ENCODE measurements around the gene AP2B1. TPM values are rescaled to one million over a fixed set of nuclear protein-coding genes. Genes with fewer than 3 reads are reported as not detected.

AP2B1 gene
- total RNA-seq, 4 donors from 2014 or later = 9.7 to 99.4 (median 37.4) TPM

GRCh38 chr17:35548208-35548810, 38.8 kb upstream of the AP2B1 start:
- H3K27ac ChIP-seq = no peak overlapping the region
- intact Hi-C loops (cut with DNase I) = no loop called here
- H3K4me3 ChIP-seq = no peak overlapping the region
- peaks cover 0 to 31% (median 0%) of the 10 kb centered on the region in 4 donors for H3K27me3 ChIP-seq
- peaks cover 0 to 3% (median 0%) of the 10 kb centered on the region in 3 donors for H3K4me1 ChIP-seq
- DNase-seq = no peak
- 71 to 72% methylated on average over 8 of the region's 8 CpGs for WGBS, 2 donors
- no peaks in the 10 kb centered on the region for H3K36me3 ChIP-seq
- H3K9me3 ChIP-seq = no peaks in the 10 kb centered on the region
- TF ChIP-seq, protein P1, sequence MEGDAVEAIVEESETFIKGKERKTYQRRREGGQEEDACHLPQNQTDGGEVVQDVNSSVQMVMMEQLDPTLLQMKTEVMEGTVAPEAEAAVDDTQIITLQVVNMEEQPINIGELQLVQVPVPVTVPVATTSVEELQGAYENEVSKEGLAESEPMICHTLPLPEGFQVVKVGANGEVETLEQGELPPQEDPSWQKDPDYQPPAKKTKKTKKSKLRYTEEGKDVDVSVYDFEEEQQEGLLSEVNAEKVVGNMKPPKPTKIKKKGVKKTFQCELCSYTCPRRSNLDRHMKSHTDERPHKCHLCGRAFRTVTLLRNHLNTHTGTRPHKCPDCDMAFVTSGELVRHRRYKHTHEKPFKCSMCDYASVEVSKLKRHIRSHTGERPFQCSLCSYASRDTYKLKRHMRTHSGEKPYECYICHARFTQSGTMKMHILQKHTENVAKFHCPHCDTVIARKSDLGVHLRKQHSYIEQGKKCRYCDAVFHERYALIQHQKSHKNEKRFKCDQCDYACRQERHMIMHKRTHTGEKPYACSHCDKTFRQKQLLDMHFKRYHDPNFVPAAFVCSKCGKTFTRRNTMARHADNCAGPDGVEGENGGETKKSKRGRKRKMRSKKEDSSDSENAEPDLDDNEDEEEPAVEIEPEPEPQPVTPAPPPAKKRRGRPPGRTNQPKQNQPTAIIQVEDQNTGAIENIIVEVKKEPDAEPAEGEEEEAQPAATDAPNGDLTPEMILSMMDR (IDR thresholded peaks at IDR 0.05) = no peak
- no peak for TF ChIP-seq POLR2A (IDR thresholded peaks at IDR 0.05)

DNA sequence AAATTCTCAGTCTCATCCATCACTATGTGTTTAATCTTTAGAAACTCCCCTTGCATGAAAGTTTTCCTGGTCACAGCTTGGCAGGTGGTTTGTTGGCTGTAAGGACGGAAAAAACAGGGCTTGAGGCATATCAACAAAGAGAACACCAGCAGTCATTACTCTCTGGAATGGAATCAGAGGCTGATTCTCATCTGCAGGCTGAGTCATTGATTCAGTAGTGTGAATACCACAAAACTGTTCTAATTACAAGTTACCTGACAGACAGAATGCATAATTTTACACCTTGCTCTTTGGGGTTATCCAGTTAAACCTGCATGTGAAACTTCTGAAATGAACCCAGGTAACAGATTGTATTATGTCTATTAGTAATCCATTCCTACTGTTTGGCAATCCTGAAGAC, 38.1 kb upstream of the AP2B1 start:
- DNase-seq = no peak
- H3K9me3 ChIP-seq = no peaks in the 10 kb centered on the region
- intact Hi-C loops (cut with DNase I) = no loop called here
- TF ChIP-seq POLR2A (IDR thresholded peaks at IDR 0.05) = no peak
- TF ChIP-seq, protein P1 (IDR thresholded peaks at IDR 0.05) = no peak
- H3K27ac ChIP-seq = no peak overlapping the region
- H3K4me1 ChIP-seq = no peaks in the 10 kb centered on the region
- no peak overlapping the region for H3K4me3 ChIP-seq
- H3K36me3 ChIP-seq = no peaks in the 10 kb centered on the region
- H3K27me3 ChIP-seq = peaks cover 0 to 37% (median 0%) of the 10 kb centered on the region in 4 donors
- 25 to 38% methylated on average over 1 of the region's 1 CpG for WGBS, 2 donors

DNA sequence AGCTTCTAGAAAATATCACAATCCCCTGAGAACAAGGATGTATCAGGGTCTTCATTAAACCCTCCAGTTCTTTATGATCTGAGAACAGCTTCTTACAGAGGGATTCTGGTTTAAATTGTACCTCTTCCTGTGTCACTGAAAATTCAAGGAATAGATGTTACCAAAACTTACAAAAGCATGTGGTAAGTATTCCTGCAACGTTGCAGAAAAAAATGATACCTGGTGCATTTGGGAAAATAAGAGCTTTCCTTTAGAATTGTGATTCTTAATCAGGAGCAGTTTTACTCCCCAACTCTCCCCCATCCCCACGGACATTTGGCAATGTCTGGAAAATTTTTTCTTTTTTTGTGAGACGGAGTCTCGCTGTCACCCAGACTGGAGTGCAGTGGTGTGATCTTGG, 33.8 kb upstream of the AP2B1 start:
- no peaks in the 10 kb centered on the region for H3K4me1 ChIP-seq
- H3K27ac ChIP-seq = no peak overlapping the region
- no peak for DNase-seq
- no peaks in the 10 kb centered on the region for H3K36me3 ChIP-seq
- TF ChIP-seq POLR2A (IDR thresholded peaks at IDR 0.05) = no peak
- TF ChIP-seq, protein P1 (IDR thresholded peaks at IDR 0.05) = no peak
- no peaks in the 10 kb centered on the region for H3K9me3 ChIP-seq
- H3K4me3 ChIP-seq = no peak overlapping the region
- WGBS, 2 donors = 80 to 83% methylated on average over 4 of the region's 4 CpGs
- H3K27me3 ChIP-seq = peaks cover 0 to 58% (median 0%) of the 10 kb centered on the region in 4 donors
- intact Hi-C loops (cut with DNase I) = no loop called here

- Histone ChIP-seq H3K9me3 (no peaks in the 10 kb centered on the region), H3K4me1 (no peaks in the 10 kb centered on the region), H3K27me3 (peaks cover 0 to 64% (median 0%) of the 10 kb centered on the region in 4 donors), H3K4me3 (no peak overlapping the region), H3K27ac (no peak overlapping the region), H3K36me3 (no peaks in the 10 kb centered on the region)
- intact Hi-C loops (cut with DNase I) = no loop called here
- TF ChIP-seq, protein P1 (IDR thresholded peaks at IDR 0.05) = no peak
- no peak for TF ChIP-seq POLR2A (IDR thresholded peaks at IDR 0.05)
- 60 to 66% methylated on average over 5 of the region's 5 CpGs for WGBS, 2 donors
- no peak for DNase-seq
Measured at GRCh38 chr17:35554668-35555067, 32.5 kb upstream of the AP2B1 start.

- no peaks in the 10 kb centered on the region for H3K36me3 ChIP-seq
- H3K9me3 ChIP-seq = no peaks in the 10 kb centered on the region
- H3K27ac ChIP-seq = no peak overlapping the region
- H3K4me1 ChIP-seq = no peaks in the 10 kb centered on the region
- intact Hi-C loops (cut with DNase I) = no loop called here
- 75 to 80% methylated on average over 5 of the region's 5 CpGs for WGBS, 2 donors
- DNase-seq = no peak
- H3K27me3 ChIP-seq = peaks cover 0 to 74% (median 0%) of the 10 kb centered on the region in 4 donors
- H3K4me3 ChIP-seq = no peak overlapping the region
- TF ChIP-seq, protein P1 (IDR thresholded peaks at IDR 0.05) = peak in 1 of 6 experiments; percentile 7
- TF ChIP-seq POLR2A (IDR thresholded peaks at IDR 0.05) = no peak
Measured at GRCh38 chr17:35555691-35556090, 31.4 kb upstream of the AP2B1 start.

Data from esophagus squamous epithelium (tissue), 5 donors.